ENCODE measurements around the gene MAS1L.

DNA sequence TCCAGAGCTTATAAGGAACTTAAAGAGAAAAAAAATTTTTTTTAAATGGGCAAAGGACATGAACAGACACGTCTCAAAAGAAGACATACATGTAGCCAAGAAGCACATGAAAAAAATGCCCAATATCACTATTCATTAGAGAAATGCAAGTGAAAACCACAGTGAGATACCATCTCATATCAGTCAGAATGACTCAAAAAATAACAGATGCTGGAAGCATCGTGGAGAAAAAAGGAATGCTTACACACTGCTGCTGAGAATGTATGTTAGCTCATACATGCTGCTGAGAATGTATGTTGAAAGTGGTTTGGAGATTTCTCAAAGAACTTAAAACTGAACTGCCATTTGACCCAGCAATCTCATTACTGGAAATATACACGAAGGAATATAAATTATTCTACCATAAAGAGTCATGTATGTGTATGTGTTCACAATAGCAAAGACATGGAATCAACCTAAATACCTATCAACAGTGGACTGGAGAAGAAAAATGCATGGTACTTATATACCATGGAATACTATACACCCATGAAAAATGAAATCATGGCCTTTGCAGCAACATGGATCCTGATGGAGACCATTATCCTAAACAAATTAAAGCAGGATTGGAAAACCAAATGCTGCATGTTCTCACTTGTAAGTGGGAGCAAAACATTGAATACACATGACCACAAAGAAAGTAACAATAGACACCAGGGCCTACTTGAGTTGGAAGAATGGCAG, 36.1 kb downstream of the MAS1L start:
- TF ChIP-seq, protein P1, sequence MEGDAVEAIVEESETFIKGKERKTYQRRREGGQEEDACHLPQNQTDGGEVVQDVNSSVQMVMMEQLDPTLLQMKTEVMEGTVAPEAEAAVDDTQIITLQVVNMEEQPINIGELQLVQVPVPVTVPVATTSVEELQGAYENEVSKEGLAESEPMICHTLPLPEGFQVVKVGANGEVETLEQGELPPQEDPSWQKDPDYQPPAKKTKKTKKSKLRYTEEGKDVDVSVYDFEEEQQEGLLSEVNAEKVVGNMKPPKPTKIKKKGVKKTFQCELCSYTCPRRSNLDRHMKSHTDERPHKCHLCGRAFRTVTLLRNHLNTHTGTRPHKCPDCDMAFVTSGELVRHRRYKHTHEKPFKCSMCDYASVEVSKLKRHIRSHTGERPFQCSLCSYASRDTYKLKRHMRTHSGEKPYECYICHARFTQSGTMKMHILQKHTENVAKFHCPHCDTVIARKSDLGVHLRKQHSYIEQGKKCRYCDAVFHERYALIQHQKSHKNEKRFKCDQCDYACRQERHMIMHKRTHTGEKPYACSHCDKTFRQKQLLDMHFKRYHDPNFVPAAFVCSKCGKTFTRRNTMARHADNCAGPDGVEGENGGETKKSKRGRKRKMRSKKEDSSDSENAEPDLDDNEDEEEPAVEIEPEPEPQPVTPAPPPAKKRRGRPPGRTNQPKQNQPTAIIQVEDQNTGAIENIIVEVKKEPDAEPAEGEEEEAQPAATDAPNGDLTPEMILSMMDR (IDR thresholded peaks at IDR 0.05) = no peak
- no peak for TF ChIP-seq POLR2A (IDR thresholded peaks at IDR 0.05)
